ENCODE data around the gene CAB39. TPM values are rescaled to one million over a fixed set of nuclear protein-coding genes. Genes with fewer than 3 reads are reported as not detected.
A peak's percentile ranks its signal among the peaks of the same experiment; 100 is the strongest.

CAB39 gene
- total RNA-seq, 1 donor from 2014 or later: 78.7 TPM

DNA sequence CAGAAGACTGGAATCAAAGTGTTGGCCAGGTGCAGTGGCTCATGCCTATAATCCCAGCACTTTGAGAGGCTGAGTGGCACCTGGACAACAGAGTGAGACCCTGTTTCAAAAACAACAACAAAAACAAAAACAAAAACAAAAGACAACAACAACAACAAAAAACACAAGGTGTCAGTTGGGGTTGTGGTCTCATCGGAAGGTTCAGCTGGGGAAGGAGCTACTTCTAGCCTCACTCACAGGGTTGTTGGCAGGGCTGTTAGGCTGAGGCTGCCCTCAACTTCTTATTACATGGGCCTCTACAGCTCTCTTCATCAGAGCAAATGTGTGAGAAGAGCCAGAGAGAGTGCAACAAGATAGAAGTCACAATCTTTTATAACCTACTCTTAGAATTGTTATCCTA is 34.6 kb upstream of the CAB39 start:
- Histone ChIP-seq H3K36me3 (no peaks in the 10 kb centered on the region), H3K9me3 (no peaks in the 10 kb centered on the region), H3K27ac (no peak overlapping the region), H3K4me1 (no peaks in the 10 kb centered on the region), H3K4me3 (no peak overlapping the region), H3K27me3 (ENCODE audit: low read depth) (no peaks in the 10 kb centered on the region)
- TF ChIP-seq, protein P1, sequence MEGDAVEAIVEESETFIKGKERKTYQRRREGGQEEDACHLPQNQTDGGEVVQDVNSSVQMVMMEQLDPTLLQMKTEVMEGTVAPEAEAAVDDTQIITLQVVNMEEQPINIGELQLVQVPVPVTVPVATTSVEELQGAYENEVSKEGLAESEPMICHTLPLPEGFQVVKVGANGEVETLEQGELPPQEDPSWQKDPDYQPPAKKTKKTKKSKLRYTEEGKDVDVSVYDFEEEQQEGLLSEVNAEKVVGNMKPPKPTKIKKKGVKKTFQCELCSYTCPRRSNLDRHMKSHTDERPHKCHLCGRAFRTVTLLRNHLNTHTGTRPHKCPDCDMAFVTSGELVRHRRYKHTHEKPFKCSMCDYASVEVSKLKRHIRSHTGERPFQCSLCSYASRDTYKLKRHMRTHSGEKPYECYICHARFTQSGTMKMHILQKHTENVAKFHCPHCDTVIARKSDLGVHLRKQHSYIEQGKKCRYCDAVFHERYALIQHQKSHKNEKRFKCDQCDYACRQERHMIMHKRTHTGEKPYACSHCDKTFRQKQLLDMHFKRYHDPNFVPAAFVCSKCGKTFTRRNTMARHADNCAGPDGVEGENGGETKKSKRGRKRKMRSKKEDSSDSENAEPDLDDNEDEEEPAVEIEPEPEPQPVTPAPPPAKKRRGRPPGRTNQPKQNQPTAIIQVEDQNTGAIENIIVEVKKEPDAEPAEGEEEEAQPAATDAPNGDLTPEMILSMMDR (IDR thresholded peaks at IDR 0.05): no peak
- intact Hi-C loops (cut with DNase I): no loop called here
- no peak for ATAC-seq
- DNase-seq: no peak

GRCh38 chr2:230678451-230678850 is 34.2 kb upstream of the CAB39 start:
- intact Hi-C loops (cut with DNase I): no loop called here
- no peak for DNase-seq
- Histone ChIP-seq H3K27me3 (ENCODE audit: low read depth) (no peaks in the 10 kb centered on the region), H3K4me3 (no peak overlapping the region), H3K36me3 (no peaks in the 10 kb centered on the region), H3K4me1 (no peaks in the 10 kb centered on the region), H3K27ac (no peak overlapping the region), H3K9me3 (no peaks in the 10 kb centered on the region)
- TF ChIP-seq, protein P1 (IDR thresholded peaks at IDR 0.05): no peak
- ATAC-seq: peak; percentile 39 to 53

- no peak overlapping the region for H3K27ac ChIP-seq
- no peak overlapping the region for H3K4me3 ChIP-seq
- intact Hi-C loops (cut with DNase I): no loop called here
- no peaks in the 10 kb centered on the region for H3K36me3 ChIP-seq
- H3K9me3 ChIP-seq: no peaks in the 10 kb centered on the region
- H3K27me3 ChIP-seq (ENCODE audit: low read depth): no peaks in the 10 kb centered on the region
- no peak for DNase-seq
- H3K4me1 ChIP-seq: no peaks in the 10 kb centered on the region
- TF ChIP-seq, protein P1 (IDR thresholded peaks at IDR 0.05): no peak
- ATAC-seq: peak in 1 of 2 donors; percentile 23
These were observed 32.0 kb upstream of the CAB39 start for GRCh38 chr2:230680463-230681170.

- H3K27ac ChIP-seq: no peak overlapping the region
- no peak for ATAC-seq
- intact Hi-C loops (cut with DNase I): no loop called here
- no peaks in the 10 kb centered on the region for H3K9me3 ChIP-seq
- DNase-seq: no peak
- no peak overlapping the region for H3K4me3 ChIP-seq
- H3K27me3 ChIP-seq (ENCODE audit: low read depth): no peaks in the 10 kb centered on the region
- no peaks in the 10 kb centered on the region for H3K4me1 ChIP-seq
- TF ChIP-seq, protein P1 (IDR thresholded peaks at IDR 0.05): no peak
- H3K36me3 ChIP-seq: no peaks in the 10 kb centered on the region
These were observed 31.5 kb upstream of the CAB39 start for GRCh38 chr2:230681171-230681545.

- TF ChIP-seq, protein P1 (IDR thresholded peaks at IDR 0.05): no peak
- DNase-seq: no peak
- no peaks in the 10 kb centered on the region for H3K9me3 ChIP-seq
- no peaks in the 10 kb centered on the region for H3K36me3 ChIP-seq
- H3K4me3 ChIP-seq: no peak overlapping the region
- H3K27ac ChIP-seq: no peak overlapping the region
- H3K4me1 ChIP-seq: no peaks in the 10 kb centered on the region
- intact Hi-C loops (cut with DNase I): no loop called here
- no peak for ATAC-seq
- H3K27me3 ChIP-seq (ENCODE audit: low read depth): no peaks in the 10 kb centered on the region
These were observed 30.1 kb upstream of the CAB39 start for GRCh38 chr2:230682546-230682945.
